SK-N-SH treated with all-trans-retinoic acid at 6 μM for 48 hours (cell line): ENCODE data around the gene TRIM8.

Source experiments
- CREB5 ChIP-seq: fragments of 250-450 bp; sonication (Bioruptor Pico); IDR thresholded peaks from 2 replicates; pipeline ENCODE4 v1.5.1; 2020; ENCODE audit warnings: low read depth, mild to moderate bottlenecking, moderate library complexity
- CSRNP3 ChIP-seq: fragments of 250-450 bp; sonication (Bioruptor Pico); IDR thresholded peaks from 2 replicates; pipeline ENCODE4 v1.5.1; 2021; ENCODE audit warnings: mild to moderate bottlenecking, moderate library complexity
- OSR1 ChIP-seq: fragments of 250-450 bp; sonication (Bioruptor Pico); IDR thresholded peaks from 2 replicates; pipeline ENCODE4 v1.8.0; 2022; ENCODE audit warnings: moderate library complexity, mild to moderate bottlenecking, inconsistent platforms
- PATZ1 ChIP-seq: fragments of 250-450 bp; sonication (Bioruptor Pico); IDR thresholded peaks from 2 replicates; pipeline ENCODE4 v1.8.0; 2020; ENCODE audit warnings: mild to moderate bottlenecking, moderate library complexity, borderline replicate concordance
- PPARA ChIP-seq: fragments of 250-450 bp; sonication (Bioruptor Pico); IDR thresholded peaks from 2 replicates; pipeline ENCODE4 v1.5.0; 2020; ENCODE audit warnings: mild to moderate bottlenecking, borderline replicate concordance
- RARB ChIP-seq: fragments of 250-450 bp; sonication (Bioruptor Pico); IDR thresholded peaks from 2 replicates; pipeline ENCODE4 v1.8.0; 2021; ENCODE audit warnings: mild to moderate bottlenecking, moderate library complexity
- TCF4 ChIP-seq: fragments of 250-450 bp; sonication (Bioruptor Pico); IDR thresholded peaks from 2 replicates; pipeline ENCODE4 v1.8.0; 2021; ENCODE audit warnings: mild to moderate bottlenecking, moderate library complexity, borderline replicate concordance
- ZFP3 ChIP-seq: fragments of 250-450 bp; sonication (Bioruptor Pico); IDR thresholded peaks from 2 replicates; pipeline ENCODE4 v1.5.0; 2020; ENCODE audit warnings: mild to moderate bottlenecking, moderate library complexity

DNA sequence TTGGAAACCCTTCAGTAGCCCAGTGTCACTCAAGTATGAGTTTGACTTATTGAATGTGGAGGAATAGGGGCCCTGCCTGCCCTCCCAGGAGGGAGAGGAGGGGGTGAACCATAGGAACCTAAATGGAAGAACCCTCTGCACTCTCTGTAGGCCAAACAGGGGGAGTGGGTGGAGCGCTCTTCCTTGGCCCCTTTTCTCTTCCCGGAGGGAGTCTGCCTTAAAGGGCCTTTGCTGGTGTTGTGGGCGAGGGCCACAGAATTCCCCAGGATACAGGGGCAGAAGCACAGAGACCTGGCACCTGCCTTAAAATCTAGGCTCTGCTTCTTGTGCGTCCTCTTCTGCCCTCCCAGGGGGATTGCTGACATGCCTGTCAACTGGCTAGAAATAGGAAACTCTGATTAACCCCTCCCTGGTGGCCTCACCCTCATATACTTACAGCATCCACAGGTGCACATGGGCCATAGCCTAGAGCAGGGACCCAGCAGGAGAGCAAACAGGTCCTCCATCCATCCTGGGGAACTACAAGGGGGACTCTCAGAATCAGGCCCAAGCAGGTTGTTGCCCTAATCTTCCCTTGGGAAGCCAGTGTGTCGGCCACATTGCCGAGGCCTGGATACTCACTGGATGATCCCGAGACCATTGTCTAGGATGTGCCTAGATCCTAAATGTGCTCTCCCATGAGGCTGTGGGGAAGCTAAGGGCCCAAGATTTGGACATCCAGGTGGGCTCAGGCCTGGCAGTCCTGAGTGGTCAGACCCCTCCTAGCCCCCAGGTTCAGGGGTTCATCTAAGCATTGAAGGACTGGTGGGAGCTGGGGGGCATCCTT lies 3.4 kb downstream of the TRIM8 start:
- TF ChIP-seq PATZ1 (CRISPR knock-in tag) (no peak), TCF4 (CRISPR knock-in tag) (no peak), PPARA (no peak), CSRNP3 (CRISPR knock-in tag) (no peak), CREB5 (no peak), OSR1 (CRISPR knock-in tag) (no peak), ZFP3 (no peak), RARB (CRISPR knock-in tag) (no peak)
